Measurements from ENCODE around the gene ZNF814. TPM values are rescaled to one million over a fixed set of nuclear protein-coding genes. Genes with fewer than 3 reads are reported as not detected.
"Not testable (repeated sequence)": the region's sequence is repeated elsewhere in the genome, so short reads cannot be mapped to it uniquely, and the experiment has no call there.

ZNF814 gene
- total RNA-seq, 2 donors from 2014 or later = 16.1 to 21.4 TPM

DNA sequence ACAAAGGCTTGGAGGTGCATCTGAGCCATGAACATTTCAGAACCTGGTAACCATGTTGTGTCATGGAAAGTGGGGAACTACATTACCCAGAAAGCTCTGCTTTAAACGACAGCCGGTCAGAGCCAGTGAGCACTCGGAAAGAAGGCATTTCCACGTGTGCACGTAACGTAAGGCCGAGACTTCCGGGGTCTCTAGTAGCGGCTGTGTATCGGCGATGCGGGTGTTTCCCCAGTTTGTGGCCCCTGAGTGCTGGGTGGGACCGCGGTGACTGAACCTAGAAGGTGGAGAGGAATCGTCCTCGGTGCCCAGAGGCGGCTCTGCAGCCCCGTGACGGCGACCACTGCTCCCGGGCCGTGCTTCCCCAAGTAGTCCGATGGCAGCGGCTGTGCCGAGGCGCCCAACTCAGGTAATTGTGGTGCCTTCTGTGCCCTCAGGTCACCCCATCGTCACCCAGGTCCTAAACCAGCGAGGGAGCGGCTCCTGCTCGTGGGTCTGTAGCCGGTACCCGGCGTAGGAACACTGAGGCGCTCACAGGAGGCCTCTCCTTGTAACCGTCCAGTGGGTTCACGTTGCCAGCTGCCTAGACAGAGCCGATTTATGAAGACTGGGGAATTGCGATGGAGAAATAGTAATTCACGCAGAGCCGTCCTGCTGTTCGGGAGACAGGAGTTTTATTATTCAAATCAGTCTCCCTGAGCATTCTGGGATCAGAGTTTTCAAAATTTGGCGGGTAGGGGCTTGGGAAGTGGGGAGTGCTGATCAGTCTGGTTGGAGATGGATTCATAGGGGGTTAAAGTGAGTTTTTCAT lies 39.0 kb downstream of the ZNF814 start, which contains the start of gene ZNF587:
Gene ZNF587, plus strand, starts transcription at position 194 of the 808 bp plus-strand sequence. Its CDS starts 180 bp downstream, at position 374.
- peaks cover 17% of the 10 kb centered on the region for H3K4me1 Mint-ChIP-seq (ENCODE audit: low read depth)
- not testable (repeated sequence) for H3K9me3 Mint-ChIP-seq; H3K27me3 Mint-ChIP-seq (ENCODE audit: low read depth)
- peak; percentile 99 for ATAC-seq (replicated peaks in 1 of 2)
- H3K36me3 Mint-ChIP-seq (ENCODE audit: insufficient read depth in 2 of 2) = peaks cover 18 to 35% of the 10 kb centered on the region in 2 donors
- H3K4me3 Mint-ChIP-seq = peak within 1 kb of the TSS; percentile 89 to 92
- H3K27ac Mint-ChIP-seq = peak within 1 kb of the TSS; percentile 97
- DNase-seq = peak; percentile 80 to 87

DNA sequence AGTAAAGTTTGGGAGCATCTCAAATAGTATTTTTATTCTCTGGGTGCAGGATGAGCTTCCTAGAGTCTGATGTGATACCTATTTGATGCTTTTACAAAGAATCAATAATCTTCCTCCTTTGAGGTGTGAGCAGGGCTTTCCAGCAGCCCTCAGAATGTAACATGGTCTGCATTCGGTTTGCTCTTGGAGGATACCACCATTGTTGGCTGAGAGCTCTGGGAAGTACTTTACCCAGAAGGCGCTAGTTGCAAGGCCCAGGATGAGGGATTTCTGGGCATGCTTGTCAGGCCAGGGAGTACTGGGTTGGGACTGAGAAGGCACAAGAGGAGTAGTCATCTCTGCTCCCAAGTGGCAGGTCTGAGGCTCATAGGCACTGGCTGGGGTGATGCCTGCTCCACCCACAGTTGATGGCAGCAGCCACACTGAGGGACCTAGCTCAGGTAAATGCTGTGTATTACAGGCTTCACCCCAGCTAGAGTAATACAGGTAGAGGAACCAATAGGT lies 39.6 kb downstream of the ZNF814 start:
- ATAC-seq (replicated peaks in 1 of 2) = peak in 1 of 2 donors; percentile 44
- Mint-ChIP-seq H3K27ac (peak overlapping the region; percentile 97), H3K4me1 (ENCODE audit: low read depth) (peaks cover 17% of the 10 kb centered on the region), H3K4me3 (peak overlapping the region; percentile 89 to 92), H3K36me3 (ENCODE audit: insufficient read depth in 2 of 2) (peaks cover 18 to 33% of the 10 kb centered on the region in 2 donors)
- H3K27me3 Mint-ChIP-seq (ENCODE audit: low read depth); DNase-seq; H3K9me3 Mint-ChIP-seq: not testable (repeated sequence)

DNA sequence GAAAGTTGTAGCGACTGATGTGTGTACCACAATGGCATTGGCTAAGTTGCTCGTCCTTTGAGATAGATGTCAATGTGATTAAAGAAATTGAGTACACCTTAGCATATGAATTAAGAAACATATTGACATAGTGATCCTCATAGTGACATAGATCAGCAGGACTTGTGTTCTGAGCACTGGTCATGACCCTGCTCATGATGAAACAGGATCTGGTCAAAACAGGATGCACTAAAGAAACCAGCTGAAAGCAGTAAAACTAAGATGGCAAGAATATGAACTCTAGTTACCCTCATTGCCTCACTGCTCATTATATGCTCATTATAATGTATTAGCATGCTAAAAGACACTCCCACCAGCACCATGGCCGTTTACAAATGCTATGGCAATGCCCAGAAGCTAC lies 41.7 kb downstream of the ZNF814 start:
- H3K27me3 Mint-ChIP-seq (ENCODE audit: low read depth); H3K4me3 Mint-ChIP-seq: not testable (repeated sequence)
- peaks cover 17% of the 10 kb centered on the region for H3K4me1 Mint-ChIP-seq (ENCODE audit: low read depth)

DNA sequence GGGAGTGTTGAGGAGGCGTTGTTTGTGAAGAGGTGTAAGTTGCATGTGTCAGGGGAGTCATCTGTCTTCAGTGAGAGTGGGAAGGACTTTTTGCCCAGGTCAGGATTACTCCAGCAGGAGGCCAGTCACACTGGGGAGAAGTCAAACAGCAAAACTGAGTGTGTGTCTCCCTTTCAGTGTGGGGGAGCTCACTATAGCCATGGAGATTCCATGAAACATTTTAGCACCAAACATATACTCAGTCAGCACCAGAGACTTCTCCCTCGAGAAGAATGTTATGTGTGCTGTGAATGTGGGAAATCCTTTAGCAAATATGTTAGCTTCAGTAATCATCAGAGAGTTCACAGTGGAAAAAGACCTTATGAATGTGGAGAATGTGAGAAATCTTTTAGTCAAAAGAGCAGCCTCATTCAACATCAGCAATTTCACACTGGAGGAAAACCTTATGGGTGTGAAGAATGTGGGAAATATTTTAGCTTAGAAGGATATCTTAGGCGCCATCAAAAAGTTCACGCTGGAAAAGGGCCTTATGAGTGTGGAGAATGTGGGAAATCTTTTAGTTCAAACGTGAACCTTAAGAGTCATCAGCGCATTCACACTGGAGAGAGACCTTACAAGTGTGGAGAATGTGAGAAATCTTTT lies 47.6 kb downstream of the ZNF814 start:
- Mint-ChIP-seq H3K4me3 (no peak overlapping the region), H3K9me3 (no peaks in the 10 kb centered on the region), H3K4me1 (ENCODE audit: low read depth) (peaks cover 7% of the 10 kb centered on the region), H3K36me3 (ENCODE audit: insufficient read depth in 2 of 2) (peaks cover 12 to 17% of the 10 kb centered on the region in 2 donors), H3K27me3 (ENCODE audit: low read depth) (no peaks in the 10 kb centered on the region), H3K27ac (no peak overlapping the region)
- ATAC-seq (replicated peaks in 1 of 2) (no peak), DNase-seq (no peak)

More for the DNA sequence above, 41.7 kb downstream of the ZNF814 start:
- DNase-seq; H3K27ac Mint-ChIP-seq; ATAC-seq (replicated peaks in 1 of 2); H3K9me3 Mint-ChIP-seq: not testable (repeated sequence)
- H3K36me3 Mint-ChIP-seq (ENCODE audit: insufficient read depth in 2 of 2) = peaks cover 8 to 26% of the 10 kb centered on the region in 2 donors

DNA sequence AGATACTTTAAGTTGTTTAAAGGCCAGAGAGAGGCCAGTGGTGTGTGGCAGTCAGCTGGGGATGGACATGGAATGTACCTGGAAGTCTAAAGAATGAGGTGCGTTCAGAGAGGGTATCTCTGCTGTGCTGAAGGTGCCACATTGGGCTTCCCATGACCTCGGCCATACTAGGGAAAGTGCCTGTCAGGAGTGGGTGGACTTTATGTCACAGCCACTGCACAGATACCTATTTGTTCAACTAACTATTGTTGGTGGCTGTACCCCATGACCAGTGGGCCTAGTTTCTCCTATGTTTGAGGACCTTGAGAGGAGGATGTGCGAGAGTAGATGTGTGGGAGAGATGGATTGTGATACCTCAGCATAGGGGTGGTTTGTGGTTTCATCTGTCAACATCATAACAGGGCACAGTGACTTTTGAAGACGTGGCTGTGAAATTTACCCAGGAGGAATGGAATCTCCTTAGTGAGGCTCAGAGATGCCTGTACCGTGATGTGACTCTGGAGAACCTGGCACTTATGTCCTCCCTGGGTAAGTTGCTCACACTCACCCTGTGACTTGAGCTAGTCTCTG lies 50.1 kb downstream of the ZNF814 start:
- H3K27ac Mint-ChIP-seq = peak overlapping the region; percentile 43

GRCh38 chr19:57836991-57837390 lies 51.8 kb downstream of the ZNF814 start:
- not testable (repeated sequence) for H3K27ac Mint-ChIP-seq; DNase-seq; H3K4me1 Mint-ChIP-seq (ENCODE audit: low read depth); ATAC-seq (replicated peaks in 1 of 2); H3K27me3 Mint-ChIP-seq (ENCODE audit: low read depth); H3K9me3 Mint-ChIP-seq; H3K4me3 Mint-ChIP-seq
- H3K36me3 Mint-ChIP-seq (ENCODE audit: insufficient read depth in 2 of 2) = peaks cover 8 to 10% of the 10 kb centered on the region in 2 donors

More for the DNA sequence above, 50.1 kb downstream of the ZNF814 start:
- peaks cover 12 to 14% of the 10 kb centered on the region in 2 donors for H3K36me3 Mint-ChIP-seq (ENCODE audit: insufficient read depth in 2 of 2)
- H3K4me1 Mint-ChIP-seq (ENCODE audit: low read depth); H3K9me3 Mint-ChIP-seq; H3K27me3 Mint-ChIP-seq (ENCODE audit: low read depth); H3K4me3 Mint-ChIP-seq; DNase-seq: not testable (repeated sequence)
- peak; percentile 78 to 84 for ATAC-seq (replicated peaks in 1 of 2)

GRCh38 chr19:57830071-57830602 lies 58.7 kb downstream of the ZNF814 start, which contains the start of gene ZNF587B:
TSS of gene ZNF587B (plus strand) at chr19:57830299. CDS start at chr19:57830529, 230 bp downstream.
- ATAC-seq (replicated peaks in 1 of 2) = no peak
- peaks cover 5 to 14% of the 10 kb centered on the region in 2 donors for H3K36me3 Mint-ChIP-seq (ENCODE audit: insufficient read depth in 2 of 2)
- no peaks in the 10 kb centered on the region for H3K9me3 Mint-ChIP-seq
- DNase-seq = peak; percentile 21 to 37
- H3K4me3 Mint-ChIP-seq = no peak within 1 kb of the TSS
- no peaks in the 10 kb centered on the region for H3K27me3 Mint-ChIP-seq (ENCODE audit: low read depth)
- H3K27ac Mint-ChIP-seq = peak within 1 kb of the TSS; percentile 3
- H3K4me1 Mint-ChIP-seq (ENCODE audit: low read depth) = peaks cover 6% of the 10 kb centered on the region

DNA sequence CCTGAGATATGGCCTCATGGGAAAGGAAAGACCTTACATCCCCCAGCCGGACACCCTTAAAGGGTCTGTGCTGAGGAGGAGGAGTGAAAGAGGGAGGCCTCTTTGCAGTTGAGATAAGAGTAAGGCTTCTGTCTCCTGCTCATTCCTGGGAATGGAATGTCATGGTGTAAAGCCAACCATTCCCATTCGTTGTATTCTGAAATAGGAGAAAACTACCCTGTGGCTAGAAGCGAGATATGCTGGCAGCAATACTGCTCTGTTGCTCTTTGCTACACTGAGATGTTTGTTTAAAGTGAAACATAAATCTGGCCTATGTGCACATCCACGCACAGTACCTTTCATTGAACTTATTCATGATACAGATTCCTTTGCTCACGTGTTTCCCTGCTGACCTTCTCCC lies 59.5 kb downstream of the ZNF814 start:
- H3K36me3 Mint-ChIP-seq (ENCODE audit: insufficient read depth in 2 of 2) = peaks cover 5 to 14% of the 10 kb centered on the region in 2 donors
- H3K27ac Mint-ChIP-seq = no peak overlapping the region
- no peaks in the 10 kb centered on the region for H3K9me3 Mint-ChIP-seq
- DNase-seq (no peak), ATAC-seq (replicated peaks in 1 of 2) (no peak)
- peaks cover 9% of the 10 kb centered on the region for H3K4me1 Mint-ChIP-seq (ENCODE audit: low read depth)
- no peak overlapping the region for H3K4me3 Mint-ChIP-seq
- H3K27me3 Mint-ChIP-seq (ENCODE audit: low read depth) = no peaks in the 10 kb centered on the region

DNA sequence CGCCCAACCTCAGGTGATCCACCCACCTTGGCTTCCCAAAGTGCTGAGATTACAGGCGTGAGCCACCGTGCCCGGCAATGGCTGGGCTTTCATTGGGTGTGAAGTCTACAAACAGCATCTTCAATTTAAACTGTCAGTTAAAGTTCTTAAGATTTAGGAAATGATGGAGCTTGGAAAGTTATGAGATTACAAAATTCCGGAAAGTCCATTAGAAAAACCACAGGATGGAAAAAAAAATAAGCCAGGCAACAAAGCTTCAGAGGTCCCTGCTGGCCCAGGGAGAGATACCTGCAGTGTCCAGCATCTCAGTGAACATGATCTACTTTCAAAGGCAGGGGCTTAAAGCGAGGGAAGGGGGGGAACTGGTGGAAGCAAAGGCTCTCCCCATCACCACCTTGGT lies 63.3 kb downstream of the ZNF814 start:
- Mint-ChIP-seq H3K36me3 (ENCODE audit: insufficient read depth in 2 of 2) (peaks cover 10 to 26% of the 10 kb centered on the region in 2 donors), H3K27me3 (ENCODE audit: low read depth) (no peaks in the 10 kb centered on the region), H3K4me3 (no peak overlapping the region), H3K4me1 (ENCODE audit: low read depth) (peaks cover 46% of the 10 kb centered on the region), H3K27ac (no peak overlapping the region), H3K9me3 (no peaks in the 10 kb centered on the region)
- DNase-seq = no peak
- no peak for ATAC-seq (replicated peaks in 1 of 2)

- not testable (repeated sequence) for H3K27me3 Mint-ChIP-seq (ENCODE audit: low read depth); H3K4me3 Mint-ChIP-seq; ATAC-seq (replicated peaks in 1 of 2); H3K9me3 Mint-ChIP-seq; DNase-seq
- Mint-ChIP-seq H3K4me1 (ENCODE audit: low read depth) (peaks cover 58% of the 10 kb centered on the region), H3K27ac (peak overlapping the region; percentile 84), H3K36me3 (ENCODE audit: insufficient read depth in 2 of 2) (peaks cover 12 to 24% of the 10 kb centered on the region in 2 donors)
Observed at GRCh38 chr19:57823608-57824007, 65.2 kb downstream of the ZNF814 start.

GRCh38 chr19:57823155-57823554 lies 65.7 kb downstream of the ZNF814 start:
- not testable (repeated sequence) for H3K9me3 Mint-ChIP-seq; DNase-seq; ATAC-seq (replicated peaks in 1 of 2); H3K27me3 Mint-ChIP-seq (ENCODE audit: low read depth)
- Mint-ChIP-seq H3K4me3 (peak overlapping the region in 1 of 2 donors; percentile 8), H3K36me3 (ENCODE audit: insufficient read depth in 2 of 2) (peaks cover 12 to 24% of the 10 kb centered on the region in 2 donors), H3K4me1 (ENCODE audit: low read depth) (peaks cover 63% of the 10 kb centered on the region), H3K27ac (peak overlapping the region; percentile 84)

DNA sequence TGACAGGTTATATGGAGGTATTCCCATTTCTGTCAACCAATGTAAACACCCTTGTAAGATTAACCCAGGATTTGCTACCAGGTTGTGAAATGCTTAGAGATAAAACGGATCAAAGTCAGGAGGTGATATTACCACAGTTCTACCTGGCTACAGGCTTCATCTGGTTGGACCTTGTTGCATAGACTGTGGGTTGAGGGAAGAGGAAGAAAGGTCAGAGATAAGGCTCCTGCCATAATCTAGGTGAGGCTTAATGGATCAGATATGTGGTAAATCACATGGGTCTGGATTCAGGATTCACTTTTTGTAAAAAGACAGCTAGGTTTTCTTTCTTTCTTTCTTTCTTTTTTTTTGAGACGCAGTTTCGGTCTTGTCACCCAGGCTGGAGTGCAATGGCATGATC lies 67.3 kb downstream of the ZNF814 start:
- ATAC-seq (replicated peaks in 1 of 2); H3K27me3 Mint-ChIP-seq (ENCODE audit: low read depth); DNase-seq; H3K9me3 Mint-ChIP-seq: not testable (repeated sequence)
- peak overlapping the region; percentile 97 for H3K4me3 Mint-ChIP-seq
- peaks cover 66% of the 10 kb centered on the region for H3K4me1 Mint-ChIP-seq (ENCODE audit: low read depth)
- peaks cover 12 to 21% of the 10 kb centered on the region in 2 donors for H3K36me3 Mint-ChIP-seq (ENCODE audit: insufficient read depth in 2 of 2)
- peak overlapping the region; percentile 96 for H3K27ac Mint-ChIP-seq

All from activated T-cell treated with anti-CD3 and anti-CD28 coated beads, Interleukin-2, amount 50 U/mL, for 72 hours (primary cell).